GM21529 (cell line): ENCODE measurements around the gene COL8A2.

Source experiments
- ATAC-seq: cut with Tn5 transposase; IDR thresholded peaks from one replicate; pipeline ENCODE4 v1.9.1; 2021; ENCODE audit not compliant: unreplicated experiment

Gene COL8A2

DNA sequence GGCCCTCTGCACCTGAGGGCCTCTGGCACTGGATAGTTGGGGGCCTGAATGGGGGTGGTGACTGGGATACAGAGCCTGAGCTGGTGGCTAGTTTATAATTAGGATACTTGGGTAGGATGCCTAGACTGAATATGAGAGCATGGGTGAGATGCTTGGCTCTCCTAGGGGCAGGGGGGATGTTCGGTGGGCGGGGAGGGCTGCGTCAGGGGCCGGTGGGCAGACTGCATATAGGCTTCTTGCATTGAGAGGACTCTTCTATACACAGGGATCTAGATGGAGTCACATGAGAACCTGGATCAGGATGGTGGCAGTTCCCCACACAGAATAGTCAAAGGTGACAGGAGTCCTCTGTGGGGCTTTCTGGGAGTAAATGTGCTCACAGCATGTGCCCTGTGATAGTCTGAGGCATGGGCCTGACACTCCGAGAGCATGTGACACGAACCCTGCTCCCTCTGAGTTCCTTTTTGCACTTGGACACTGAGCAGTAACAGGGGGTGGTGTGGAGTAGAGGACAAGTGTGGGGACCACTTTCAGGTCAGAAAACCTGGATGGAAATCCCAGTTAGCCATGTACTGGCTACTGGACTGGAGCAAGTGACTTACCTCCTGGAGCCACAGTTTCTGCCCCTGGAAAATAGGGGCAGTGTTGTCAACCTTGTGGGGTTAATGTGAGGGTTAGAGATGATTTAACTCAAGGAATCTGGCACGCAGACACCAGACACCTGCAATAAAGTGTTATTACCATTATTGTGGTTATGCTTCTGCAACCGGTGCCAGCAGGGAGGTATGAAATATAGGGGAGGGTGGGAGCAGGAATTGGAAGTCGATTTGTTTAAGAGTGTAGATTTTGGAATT is 33.2 kb upstream of the COL8A2 start:
- no peak for ATAC-seq

DNA sequence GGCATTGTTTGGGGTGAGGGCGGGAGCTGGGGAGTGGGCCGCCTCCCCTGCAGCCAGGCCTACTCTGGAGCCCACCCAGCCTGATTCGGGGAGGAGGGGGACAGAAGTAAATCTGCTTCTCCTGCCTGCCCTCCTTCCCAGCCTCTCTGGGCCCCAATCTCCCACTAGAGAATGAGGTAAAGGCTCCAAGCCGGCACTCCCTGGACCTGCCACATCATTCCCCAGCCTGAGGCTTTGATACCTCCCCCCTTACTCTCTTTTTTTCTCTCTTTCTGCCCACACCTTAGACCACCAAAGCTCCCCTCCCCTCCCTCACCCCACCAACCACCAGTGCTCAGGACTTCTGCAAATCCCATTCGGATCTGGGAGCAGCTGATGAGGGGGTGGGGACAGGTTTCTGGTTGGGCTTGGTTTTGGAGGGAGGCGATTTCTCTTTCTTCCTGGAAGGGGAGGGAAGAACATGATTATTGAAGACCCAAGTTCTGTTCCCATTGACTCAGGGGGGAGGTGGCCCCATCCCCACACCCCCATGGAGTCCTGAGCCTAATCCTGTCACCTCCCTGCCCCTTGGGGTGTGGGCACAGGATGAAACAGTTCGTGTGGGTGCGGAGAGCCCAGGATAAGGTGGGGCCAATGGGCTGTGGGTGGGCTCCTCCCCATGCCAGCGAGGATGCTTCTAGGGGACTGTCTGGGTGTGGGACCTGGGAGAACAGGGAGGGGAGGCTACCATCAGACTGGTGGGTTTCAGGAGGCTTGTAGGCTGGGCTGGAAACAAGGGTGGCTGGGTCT is 32.3 kb upstream of the COL8A2 start:
- no peak for ATAC-seq

DNA sequence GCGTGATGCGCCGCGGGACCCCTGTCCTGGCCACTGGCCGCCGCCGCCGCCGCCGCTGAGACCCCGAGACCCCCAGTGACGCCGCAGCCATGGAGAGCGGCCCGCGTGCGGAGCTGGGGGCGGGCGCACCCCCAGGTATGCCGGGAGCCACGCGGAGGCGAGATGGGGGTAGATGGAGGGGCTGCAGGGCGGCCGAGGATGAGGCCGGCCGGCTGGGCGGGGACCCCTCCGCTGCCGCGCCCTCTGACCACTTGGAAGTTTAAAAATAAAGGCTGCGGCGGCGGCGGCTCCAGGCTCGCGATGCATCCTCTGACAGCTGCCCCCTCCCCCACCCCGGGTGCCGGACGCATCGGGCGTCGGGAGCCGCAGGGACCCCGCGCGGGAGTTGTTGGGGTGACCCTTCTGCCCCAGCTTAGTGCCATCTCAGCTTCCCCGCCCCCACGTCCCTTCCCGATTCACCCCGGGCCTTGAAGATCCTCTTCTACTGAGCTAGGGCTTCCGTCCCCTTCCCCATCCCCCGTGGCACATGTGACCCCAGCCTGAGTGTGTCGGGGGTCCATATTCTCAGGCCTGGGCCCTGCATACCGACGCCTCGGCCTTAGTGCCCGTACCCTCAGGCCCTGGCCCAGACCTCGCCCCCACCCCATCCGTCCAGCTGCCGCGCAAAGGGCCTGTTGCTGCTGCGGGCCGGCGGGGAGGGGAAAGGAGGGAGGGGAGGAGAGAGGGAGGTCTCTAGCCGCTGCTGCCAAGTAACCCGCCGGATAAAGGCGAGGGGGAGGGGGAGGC is 31.5 kb upstream of the COL8A2 start:
- peak; percentile 3 for ATAC-seq

DNA sequence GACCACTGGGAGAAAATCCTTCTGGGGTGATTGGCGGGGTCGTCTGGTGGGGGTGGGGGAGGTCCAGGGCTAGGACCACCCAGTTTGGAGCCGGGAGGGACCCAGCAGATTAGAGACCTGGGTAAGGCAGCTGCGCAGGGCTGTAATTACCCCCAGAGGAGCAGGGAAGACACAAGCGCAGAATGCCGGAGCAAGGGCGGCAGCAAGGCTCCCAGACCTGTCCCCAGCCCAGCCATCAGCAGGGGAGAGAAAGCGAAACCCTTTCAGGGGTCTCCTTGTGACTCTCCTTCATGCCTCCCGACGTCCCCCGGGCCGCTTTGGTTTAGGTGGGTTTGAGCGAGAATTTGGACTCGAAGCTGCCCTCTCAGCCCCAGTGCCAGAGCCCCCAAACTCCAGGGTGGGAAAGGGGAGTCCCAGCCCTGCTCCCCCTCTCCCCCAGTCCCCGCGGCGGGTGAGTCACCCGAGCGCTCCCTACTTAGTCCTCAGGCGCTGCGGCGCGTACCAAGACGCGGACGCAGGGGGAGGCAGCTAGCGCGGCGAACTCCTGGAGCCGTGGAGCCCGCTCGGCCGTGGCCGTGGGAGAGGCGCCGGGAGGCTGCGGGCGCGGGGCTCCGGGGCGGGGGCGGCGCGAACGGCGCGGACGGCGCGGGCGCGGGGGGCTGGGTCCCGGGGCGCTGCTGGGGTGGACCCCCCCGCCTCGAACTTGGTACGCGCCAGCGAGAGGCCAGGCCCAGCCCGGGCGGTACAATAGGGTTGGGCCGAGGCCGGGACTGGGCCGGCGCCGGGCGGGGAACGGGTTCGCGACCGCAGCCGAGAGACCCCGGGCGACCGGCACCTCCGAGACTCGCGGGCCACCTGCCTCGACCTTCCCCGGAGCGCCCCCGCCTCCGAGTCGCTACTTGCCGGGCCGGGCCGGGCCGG is 30.6 kb upstream of the COL8A2 start, which contains the start of gene MAP7D1:
Gene MAP7D1 (plus strand): TSS at position 753 of the 921 bp plus-strand sequence. CDS start 258 bp downstream, outside the sequence.
- ATAC-seq, result peak; percentile 48

DNA sequence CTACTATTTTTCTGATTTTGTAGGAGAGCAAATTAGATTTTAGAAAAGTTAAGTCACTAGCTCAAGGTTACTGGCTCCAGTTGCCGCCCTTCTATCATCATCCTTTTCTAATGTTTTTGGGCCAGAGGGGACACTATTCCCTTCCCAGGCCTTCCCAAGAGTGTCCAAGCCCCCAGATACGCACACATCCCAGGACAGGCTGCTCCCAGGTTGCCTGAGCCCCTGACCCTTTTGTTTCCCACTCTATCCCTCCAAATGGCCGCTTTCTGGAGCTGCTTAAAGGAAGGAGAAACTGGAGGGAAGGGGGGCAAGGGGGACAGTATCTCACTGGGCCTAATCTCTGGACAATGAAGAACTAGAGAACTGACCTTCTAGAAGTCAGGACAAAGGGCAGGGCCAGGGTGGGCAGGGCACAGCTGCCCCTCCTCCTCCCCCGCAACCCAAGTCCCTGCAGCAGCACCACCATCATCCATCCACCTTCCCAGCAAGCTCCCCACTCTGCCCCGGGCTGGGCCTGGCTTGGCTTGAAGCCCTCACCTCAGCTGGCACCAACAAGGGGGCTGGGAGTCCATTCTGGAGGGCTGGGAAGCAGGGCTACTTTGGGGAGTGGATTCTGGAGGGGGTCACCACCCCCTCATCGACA is 29.9 kb upstream of the COL8A2 start:
- no peak for ATAC-seq

DNA sequence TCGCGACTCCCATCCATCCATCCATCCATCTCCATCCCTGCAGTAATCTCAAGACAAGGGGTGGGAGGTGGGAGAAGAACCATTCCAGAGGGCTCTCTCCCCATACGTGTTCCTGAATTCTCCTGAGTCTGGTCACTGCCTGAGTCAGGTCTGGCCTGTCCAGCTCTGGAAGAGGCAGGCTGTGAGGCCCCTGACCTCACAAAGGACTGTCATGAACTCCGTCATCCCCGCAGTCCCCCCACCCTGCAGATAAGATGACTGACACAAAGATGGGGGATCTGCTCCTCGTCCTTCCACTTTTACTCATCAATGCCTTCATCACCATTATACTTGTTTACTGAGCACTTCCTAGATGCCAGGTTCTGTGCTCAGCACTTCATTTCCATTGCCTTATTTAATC is 29.3 kb upstream of the COL8A2 start:
- ATAC-seq, result no peak

DNA sequence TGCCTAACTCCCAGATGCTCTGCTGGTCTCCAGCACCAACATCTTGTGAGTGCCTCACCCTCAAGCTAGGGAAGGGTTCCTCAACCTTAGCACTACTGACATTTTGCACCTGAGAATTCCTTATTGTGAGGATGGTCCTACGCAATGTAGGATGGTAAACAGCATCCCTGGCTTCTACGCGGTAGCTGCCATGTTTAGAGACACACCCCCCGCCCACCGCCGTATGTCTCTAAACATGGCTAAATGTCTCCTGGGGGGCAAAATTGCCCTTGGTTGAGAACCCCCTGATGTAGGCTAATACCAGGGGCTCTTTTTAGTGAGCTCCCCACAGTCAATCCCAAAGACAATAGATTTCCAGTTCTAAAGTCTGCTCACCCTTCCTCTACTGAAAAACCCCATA is 28.5 kb upstream of the COL8A2 start:
- ATAC-seq, result no peak

DNA sequence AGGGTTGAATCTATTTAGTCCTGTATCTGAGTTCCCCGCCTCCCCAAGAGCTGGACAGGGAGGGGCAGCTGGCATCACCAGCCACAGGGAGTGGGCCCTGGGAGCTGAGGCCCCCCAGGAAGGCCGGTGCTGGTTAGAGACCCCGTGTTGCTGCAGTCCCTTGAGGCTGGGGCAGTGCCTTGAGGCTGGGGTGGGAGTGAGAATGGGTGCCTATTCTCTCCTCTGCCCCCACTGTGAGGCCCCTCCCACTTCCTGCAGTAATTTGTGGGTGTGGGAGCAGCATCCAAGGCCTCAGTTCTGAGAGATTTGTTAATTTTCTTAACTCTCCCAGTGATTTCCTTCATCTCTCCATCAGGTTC is 26.8 kb upstream of the COL8A2 start:
- ATAC-seq, result no peak

DNA sequence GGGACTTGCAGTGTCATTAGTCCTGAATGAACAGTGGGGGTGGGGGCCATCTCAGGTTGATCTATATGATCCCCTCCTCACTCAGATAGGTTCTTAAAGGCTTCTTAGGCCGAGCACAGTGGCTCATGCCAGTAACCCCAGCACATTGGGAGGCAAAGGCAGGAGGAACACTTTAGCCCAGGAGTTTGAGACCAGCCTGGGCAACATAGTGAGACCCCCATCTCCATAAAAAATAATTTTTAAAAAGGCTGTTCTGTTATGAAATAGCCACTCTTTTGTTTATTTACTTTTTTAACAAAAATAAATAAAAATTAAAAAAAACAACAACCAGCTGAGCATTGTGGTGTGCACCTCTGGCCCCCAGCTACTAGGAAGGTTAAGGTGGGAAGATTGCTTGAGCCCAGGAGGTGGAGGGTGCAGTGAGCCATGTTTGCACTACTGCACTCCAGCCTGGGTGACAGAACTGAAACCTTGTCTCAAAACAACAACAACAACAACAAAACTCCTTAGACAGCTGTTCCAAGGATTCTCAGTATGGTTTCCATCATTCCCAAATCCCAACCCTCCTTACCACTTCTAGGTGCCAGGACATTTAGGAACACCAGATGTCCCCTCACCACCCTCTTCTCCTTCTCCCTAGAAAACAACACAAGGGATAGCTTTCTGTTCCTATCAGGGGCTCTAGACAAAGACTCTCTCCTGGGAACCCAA is 26.3 kb upstream of the COL8A2 start:
- ATAC-seq, result no peak

DNA sequence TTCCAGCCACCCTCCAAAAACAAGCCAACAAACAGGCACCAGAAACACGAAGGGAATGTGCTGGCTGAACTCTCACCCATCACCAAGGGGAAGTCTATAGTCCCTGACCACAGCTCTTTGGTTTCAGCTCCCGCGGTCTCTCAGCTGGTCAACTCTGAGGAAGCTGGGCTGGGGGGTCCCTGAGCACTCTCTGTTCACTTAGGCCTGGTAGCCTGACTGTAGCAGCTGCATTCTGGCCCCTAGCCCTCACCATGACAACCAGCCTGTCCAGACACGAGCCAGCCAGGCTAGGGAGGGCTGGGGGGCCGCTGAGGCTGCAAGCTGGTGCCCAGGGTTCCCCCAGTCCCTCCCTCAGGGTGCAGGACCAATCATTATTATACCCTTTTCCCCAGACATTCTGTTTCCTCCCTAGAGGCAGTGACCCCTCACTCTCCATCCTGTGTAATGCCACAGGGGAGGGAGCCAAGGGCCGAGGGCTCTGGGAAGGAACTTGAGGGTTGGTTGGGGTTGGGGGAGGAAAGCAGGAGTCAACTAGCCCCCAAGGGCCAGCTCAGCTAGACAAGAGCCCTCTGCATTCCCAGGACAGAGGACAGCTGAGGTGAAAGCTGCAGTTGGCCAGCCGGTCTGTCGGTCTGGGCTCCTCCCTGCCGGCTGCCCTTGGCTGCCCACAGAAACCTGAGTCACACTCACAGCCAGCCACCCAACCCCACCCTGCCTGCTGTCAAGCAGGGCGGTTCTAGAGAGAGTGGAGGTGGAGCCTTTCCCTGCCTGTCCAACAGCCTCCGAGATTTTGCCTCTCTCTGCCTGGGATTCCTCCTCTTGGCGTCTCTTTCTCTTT is 25.5 kb upstream of the COL8A2 start:
- ATAC-seq, result peak; percentile 52

DNA sequence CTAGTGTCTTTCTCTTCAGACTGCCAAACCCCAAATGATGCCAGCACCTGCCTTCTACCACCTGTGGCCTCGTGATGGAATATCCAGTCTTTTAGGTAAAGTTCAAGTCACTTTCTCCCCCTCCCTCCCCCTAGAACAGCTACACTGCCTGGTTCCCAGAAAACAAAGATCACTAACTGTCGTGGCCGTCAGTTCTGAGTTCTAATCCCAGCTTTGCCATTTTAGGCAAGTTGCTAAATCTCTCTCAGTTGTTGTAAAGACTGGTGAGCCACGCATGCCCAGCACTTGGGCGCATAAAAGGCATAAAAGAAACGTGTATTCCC is 24.9 kb upstream of the COL8A2 start:
- ATAC-seq, result no peak

DNA sequence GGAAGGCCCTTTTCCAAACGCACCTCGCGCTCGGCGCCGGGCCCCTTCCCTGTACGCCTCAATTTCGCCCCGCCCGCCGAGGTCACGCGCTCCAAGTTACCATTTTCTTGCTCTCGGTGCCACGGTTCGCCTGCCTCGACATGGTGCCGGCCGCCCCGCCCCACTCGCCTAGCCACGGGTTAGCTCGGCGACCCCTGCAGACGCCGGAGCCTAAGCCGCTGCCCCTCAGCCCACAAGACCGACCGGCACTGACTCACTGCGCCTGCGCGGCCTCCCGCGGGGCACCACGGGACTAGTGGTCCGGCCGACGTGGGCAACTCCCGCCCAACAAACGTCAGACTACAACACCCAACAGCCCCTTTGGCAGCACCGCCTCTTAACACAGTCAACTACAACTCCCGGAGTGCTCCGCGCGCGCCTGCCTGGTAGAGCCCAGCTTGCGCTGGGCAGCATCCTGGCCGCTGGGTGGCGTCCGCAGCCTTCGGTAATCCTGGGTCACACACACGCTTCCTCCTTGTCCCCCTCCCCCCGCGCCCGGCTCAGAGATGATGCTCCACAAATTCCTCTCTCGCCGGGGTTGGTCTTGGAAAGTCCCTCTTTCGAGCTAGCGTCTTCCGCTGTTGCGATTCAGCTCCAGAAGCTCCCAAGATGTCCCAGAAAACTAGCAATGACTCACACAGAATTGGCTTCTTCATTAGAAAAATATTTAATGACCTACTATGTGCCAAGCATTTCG is 24.4 kb upstream of the COL8A2 start, which contains the start of gene TRAPPC3:
Gene TRAPPC3 (minus strand): TSS at position 250 of the 736 bp plus-strand sequence. CDS start 108 bp downstream, at position 142.
- ATAC-seq, result peak; percentile 86

DNA sequence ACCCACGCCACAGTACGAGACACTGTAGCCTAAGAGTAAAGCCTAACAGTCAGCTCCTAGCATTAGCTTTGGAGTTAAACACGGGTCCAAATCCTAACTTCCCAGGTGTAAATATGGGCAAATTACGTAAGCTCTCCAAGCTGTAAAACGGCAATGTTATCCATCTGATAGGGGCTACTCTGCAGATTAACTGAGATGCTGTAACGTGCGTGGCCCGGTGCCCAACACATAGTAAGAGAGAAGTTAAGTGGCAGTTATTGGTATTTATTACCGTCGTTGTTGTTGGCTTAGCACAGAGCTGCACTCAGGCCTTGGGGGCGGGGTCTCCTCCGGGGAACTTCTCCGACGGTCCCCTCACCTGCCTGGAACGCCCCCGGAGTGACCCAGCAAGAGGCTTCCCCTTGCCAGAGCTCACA is 23.8 kb upstream of the COL8A2 start:
- no peak for ATAC-seq

DNA sequence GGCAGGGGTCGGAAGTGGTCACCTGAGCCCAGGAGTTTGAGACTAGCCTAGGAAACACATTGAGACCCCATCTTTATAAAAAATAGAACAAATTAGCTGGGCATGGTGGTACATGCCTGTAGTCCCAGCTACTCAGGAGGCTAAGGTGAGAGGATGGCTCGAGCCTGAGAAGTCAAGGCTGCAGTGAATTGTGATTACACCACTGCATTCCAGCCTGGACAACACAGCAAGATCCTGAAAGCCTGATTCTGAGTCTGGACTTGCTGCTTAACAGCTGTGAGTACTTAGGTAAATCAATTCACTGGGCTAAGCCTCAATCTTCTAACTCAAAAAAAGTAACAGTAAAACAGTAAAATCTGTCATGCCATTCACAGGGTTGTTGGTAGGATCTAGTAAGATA is 19.4 kb upstream of the COL8A2 start:
- no peak for ATAC-seq

DNA sequence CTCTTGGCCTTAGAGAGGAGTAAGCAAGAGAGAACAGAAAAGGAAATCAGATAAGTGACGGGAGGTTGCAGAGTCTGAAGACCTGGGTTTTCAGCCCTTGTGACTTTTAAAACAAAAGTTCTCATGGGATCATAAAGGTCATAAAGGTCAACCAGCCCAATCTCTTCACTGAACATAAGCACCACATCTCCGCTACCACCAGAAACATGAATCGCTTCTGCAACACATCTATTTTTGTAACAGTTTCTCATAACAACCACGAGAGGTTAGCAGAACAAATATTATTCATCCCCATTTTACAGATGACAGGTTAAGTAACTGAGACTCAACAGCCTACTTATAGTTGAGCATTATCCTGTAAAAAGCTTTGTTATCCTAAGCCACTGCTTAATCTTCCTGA is 18.4 kb upstream of the COL8A2 start:
- ATAC-seq, result no peak

DNA sequence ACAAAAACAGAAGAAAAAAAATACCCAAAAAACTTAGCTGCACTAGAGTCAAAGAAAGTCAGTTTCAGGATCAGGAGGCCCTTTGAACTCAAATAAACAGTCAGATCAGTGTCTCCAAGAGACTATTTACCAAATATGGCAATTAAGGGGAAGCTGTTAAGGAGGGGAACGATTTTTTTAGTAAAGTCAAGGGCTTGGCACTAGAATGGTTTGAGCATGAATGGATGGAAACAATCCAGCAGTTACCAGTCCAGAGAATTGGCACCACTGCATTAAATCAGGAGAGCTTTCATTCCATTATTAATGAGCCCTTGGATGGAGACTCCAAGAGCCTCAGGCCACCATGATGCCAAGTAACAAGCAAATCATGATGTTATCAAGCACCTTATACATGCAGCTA is 17.1 kb upstream of the COL8A2 start:
- ATAC-seq, result no peak

DNA sequence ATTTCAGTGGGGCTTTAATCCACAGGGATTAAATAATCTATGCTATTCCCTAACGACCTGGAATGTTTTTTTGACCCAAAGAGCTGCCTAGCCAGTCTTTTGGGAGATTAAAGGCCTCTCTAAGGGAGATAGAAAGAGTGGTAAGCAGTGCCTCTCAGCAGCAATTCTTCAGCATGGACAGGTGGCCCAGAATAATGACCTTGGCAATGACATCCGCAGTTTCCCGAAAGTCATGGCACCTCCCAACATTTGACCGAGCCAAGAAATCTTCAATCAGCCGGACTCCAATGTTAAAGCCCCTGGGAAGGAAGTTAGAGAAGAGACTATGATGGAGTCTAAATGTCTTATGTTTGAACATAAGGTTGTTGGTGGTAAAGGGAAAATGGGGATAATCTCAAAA is 14.5 kb upstream of the COL8A2 start:
- ATAC-seq, result no peak

DNA sequence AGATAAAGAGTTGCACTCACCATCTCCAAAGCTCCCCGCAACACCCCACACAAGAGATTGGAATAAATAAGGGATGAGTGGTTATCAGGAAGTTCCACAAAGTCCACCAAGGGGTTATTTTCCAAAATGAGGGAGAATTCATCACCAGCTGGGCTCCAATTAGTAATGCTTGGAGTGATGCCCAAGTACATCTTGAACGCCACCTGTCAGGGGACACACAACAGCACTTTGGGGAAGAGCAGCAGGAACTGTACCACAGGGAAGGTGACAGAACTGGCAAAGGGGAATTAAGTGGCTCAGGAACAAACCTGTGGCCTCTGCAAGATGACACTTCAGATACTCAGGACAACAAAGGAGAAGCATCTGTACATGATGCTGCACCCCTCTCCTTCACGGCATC is 12.8 kb upstream of the COL8A2 start:
- no peak for ATAC-seq
